ENCODE measurements around the gene SLC28A3. TPM values are rescaled to one million over a fixed set of nuclear protein-coding genes. Genes with fewer than 3 reads are reported as not detected.

Gene SLC28A3
- total and polyA plus RNA-seq, 2 of the 8 experiments (the other 6 are each of a cell fraction or from before 2014, with no cell fraction given) = 0.02 TPM; not detected in 1

DNA sequence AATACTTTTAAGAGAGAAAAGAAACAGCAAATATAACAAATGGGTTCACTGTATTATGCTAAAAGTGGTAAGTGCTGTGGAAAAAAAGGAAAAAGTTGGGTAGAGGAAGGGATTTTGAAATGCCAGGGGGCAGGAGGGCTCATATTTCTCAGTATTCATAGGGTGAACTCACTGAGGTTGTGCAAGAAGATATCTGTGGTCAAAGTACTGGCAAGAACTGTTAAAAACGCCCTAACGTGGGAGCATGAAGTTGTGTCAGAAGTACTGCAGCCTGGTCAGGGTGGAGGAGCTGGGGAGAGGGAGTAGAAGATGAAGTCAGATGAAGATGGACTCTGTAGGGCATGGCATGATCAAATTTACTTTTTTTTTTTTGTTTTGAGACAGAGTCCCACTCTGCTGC lies 31.2 kb upstream of the SLC28A3 start (continued):
- TF ChIP-seq GTF2F1 (IDR thresholded peaks at IDR 0.05; ENCODE audit: borderline replicate concordance, low read depth, low read length) (no peak), SRF (IDR thresholded peaks at IDR 0.05; ENCODE audit: low read depth, low read length) (no peak), SP1 (IDR thresholded peaks at IDR 0.05; ENCODE audit: low read depth, low read length) (no peak)
- TF ChIP-seq, protein P1, sequence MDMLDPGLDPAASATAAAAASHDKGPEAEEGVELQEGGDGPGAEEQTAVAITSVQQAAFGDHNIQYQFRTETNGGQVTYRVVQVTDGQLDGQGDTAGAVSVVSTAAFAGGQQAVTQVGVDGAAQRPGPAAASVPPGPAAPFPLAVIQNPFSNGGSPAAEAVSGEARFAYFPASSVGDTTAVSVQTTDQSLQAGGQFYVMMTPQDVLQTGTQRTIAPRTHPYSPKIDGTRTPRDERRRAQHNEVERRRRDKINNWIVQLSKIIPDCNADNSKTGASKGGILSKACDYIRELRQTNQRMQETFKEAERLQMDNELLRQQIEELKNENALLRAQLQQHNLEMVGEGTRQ (IDR thresholded peaks at IDR 0.05; ENCODE audit: low read length) = no peak
- TF ChIP-seq, protein P2, sequence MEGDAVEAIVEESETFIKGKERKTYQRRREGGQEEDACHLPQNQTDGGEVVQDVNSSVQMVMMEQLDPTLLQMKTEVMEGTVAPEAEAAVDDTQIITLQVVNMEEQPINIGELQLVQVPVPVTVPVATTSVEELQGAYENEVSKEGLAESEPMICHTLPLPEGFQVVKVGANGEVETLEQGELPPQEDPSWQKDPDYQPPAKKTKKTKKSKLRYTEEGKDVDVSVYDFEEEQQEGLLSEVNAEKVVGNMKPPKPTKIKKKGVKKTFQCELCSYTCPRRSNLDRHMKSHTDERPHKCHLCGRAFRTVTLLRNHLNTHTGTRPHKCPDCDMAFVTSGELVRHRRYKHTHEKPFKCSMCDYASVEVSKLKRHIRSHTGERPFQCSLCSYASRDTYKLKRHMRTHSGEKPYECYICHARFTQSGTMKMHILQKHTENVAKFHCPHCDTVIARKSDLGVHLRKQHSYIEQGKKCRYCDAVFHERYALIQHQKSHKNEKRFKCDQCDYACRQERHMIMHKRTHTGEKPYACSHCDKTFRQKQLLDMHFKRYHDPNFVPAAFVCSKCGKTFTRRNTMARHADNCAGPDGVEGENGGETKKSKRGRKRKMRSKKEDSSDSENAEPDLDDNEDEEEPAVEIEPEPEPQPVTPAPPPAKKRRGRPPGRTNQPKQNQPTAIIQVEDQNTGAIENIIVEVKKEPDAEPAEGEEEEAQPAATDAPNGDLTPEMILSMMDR (IDR thresholded peaks at IDR 0.05; ENCODE audit: control extremely low read depth in 1 of 3, insufficient read depth in 1 of 3, low read depth in 1 of 3, low read length in 3 of 3) = no peak
- TF ChIP-seq, protein P3, sequence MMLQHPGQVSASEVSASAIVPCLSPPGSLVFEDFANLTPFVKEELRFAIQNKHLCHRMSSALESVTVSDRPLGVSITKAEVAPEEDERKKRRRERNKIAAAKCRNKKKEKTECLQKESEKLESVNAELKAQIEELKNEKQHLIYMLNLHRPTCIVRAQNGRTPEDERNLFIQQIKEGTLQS (IDR thresholded peaks at IDR 0.05; ENCODE audit: insufficient read depth, low read depth, low read length) = no peak
